Epithelial cell of prostate (primary cell): ENCODE results near the gene DNAH1.

ENCODE experiments used
- DNase-seq: peaks from one replicate; pipeline ENCODE4 v3.0.0-alpha.2; 2011; ENCODE audit warnings: low read depth, low spot score
- H3K27ac ChIP-seq: fragments of 450-650 bp; 2 replicates; pipeline ENCODE4 v1.5.1; 2017; ENCODE audit warnings: mild to moderate bottlenecking

DNAH1 gene

DNA sequence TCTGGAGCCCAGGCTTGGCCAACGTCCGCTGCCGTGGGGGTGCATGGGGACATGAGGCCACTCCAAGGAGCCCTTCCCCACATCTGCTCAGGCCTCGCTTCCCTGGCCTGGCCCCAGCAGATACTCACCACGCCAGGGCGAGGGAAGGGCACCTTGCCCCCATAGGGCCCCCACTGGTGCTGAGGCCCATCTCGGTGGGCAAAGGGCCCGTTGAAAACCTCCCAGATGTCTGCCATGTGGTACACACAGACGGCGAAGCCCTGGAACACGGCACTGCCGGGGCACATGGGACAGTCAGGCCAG, 124.1 kb downstream of the DNAH1 start:
- DNase-seq: no peak
- no peak overlapping the region for H3K27ac ChIP-seq

DNA sequence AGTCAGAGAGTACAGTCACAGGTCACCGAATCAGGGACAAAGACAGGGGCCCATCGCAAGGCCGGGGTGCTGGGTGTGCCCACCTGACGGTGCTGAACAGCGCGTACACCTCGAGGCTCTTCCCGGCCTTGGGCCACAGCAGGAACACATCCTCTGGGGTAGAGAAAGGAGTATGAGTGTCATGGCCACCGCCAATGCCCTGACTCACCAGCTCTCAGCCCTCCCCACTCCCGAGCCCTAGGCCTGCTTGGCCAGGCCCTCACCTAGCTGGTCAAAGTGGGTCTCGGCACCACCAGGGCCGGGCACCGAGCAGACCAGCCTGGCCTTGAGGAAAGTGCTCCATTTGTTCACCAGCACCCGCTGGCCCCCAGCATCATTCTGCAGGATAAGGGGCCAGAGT, 124.6 kb downstream of the DNAH1 start:
- no peak overlapping the region for H3K27ac ChIP-seq
- DNase-seq: no peak

DNA sequence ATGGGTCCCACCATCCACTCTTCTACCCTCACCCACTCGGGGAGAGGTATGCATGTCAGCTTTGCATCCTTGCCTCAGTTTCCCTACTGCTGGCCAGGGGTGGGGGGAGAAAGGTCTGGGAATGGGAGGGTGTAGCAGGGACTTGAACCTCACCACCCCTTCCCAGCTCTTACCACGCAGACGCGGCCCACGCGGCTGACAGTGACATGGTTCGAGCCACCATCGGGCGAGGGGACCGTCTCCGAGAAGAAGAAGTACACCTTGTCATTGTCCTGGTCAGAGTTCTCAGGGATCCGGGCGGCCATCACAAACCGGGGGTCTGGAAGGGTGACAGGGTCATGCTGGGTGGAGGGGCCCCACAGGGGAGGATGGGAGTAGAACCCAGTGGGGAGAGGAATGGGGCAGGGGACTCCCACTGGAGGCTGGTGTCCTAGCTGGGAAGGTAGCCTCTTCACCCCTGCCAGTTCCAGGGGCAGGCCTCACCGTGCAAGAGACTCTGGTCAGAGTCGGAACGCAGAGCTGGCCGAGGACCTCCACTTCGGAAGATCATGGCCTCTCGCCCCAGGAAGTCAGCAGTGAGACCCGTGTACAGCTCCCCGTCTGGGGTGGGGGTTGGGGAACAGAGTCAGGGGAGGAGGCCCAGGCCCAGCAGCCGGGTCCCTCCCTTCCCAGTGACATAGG, 125.1 kb downstream of the DNAH1 start:
- no peak overlapping the region for H3K27ac ChIP-seq
- no peak for DNase-seq

DNA sequence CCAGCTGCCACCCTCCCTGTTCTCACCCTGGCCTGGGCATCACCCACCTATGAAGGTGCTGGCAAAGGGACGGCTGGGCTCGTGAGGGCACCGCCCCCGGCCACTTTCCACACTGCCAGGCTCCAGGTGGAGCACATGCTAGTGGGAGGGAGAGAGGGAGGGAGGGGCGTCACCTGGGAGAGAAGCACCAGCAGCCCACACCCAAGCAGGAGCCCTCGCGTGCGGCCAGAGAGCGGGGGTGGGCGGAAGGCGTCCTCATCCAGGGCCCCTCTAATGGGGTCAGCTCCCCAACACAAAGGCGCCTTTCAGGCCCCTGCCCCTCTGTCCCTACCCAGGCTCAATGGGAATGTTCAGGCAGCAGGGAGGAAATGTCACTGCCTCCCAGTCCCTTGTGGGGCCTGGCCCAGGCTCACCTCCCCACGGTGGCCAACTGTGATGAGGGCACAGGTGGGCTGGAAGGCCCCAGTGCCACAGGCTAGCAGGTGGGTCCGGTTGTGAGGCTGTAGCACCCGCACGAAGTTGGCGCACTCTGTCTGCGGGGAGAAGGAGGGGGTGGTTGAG, 125.7 kb downstream of the DNAH1 start:
- H3K27ac ChIP-seq: no peak overlapping the region
- no peak for DNase-seq

DNA sequence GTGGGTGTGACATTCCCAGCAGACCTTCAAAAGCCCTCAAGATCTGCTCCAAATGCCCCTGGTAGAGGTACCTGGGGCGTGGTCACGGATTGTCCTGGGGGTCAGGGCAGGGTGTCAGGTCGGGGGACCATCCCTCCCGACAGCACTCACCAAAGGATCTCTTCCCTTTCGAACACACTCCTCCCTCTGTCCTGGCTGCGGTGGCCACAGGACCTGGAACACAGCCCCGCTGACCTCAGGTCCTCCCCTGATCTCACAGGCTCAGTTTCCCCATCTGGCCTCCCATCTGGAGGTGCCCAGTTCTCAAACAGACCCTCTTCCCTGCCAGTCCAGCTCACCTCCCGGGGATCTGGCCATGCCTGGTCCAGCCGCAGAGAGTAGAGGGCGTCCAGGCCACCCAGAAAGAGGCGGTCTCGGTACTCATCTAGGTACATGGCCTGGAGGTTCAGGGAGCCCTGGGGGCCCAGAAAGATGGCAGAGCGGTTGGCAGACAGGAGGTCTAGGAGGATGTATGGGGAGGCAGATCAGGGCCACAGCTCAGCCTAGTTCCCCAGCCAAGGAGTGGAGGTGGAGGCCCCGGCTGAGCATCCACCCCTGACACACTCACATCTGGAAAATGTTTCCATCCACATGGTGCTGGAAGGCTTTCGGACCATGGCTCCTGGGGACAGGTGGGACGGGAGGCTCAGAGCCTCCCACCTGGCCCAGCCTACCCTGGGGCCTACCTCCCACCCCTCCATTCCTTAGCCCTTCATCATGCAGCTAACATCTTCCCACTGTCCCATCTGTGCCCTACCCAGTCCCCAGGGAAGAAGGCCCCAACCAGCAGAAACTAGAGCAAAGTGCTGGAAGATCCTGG, 126.5 kb downstream of the DNAH1 start:
- no peak overlapping the region for H3K27ac ChIP-seq
- DNase-seq: no peak

DNA sequence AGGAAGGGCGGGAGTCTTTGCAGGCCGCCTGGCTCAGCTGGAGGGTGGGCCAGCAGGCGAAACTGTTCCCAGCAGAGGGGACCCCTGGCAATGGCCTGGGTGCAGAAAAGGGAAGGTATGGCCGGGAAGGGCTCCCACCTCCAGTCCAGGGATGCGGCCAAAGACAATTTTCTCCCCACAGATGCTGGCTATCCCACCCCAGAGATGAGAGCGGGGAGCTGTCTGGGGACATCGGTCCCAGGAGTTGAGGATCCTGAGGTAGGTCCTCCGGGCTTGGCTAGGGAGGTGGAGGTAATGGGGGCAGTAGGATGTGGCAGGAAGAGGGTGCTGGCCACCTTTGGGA, 127.1 kb downstream of the DNAH1 start:
- no peak overlapping the region for H3K27ac ChIP-seq
- no peak for DNase-seq

DNA sequence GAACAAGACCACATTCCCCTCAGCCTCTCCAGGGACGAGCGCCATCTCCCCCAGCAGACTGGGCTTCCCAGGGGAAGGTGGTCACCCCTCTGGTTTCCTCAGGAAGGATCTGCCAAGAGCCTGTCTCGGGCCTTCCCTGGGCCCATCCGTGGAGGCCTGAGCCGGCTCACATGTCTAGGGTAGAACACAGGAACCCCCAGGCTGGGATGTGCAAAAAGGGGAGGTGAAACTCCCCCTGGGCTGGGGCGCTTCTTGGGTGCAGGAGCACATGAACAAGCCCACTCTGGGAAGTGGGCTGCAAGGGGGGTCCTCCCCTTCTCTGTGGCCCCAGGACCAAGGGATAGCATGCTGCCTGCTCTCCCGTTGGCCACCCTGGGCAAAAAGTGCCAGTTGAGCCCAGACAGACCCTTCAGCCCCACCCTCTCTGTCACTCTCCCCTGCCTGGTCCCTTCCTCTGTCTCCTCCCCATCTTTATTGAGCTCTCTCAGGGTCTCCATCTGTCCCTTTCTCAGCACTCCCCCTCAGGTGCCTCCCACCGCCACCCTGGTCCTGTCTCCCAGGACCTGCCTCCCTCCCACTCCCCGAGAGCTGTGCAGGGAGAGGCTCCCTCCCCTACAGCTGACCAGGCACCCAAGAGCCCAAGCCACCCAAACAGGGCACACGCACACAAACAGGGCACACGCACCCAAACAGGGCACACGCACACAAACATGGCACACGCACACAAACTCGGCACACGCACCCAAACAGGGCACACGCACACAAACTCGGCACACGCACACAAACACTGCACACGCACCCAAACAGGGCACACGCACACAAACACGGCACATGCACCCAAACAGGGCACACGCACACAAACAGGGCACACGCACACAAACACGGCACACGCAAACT, 127.9 kb downstream of the DNAH1 start:
- no peak for DNase-seq
- H3K27ac ChIP-seq: no peak overlapping the region

DNA sequence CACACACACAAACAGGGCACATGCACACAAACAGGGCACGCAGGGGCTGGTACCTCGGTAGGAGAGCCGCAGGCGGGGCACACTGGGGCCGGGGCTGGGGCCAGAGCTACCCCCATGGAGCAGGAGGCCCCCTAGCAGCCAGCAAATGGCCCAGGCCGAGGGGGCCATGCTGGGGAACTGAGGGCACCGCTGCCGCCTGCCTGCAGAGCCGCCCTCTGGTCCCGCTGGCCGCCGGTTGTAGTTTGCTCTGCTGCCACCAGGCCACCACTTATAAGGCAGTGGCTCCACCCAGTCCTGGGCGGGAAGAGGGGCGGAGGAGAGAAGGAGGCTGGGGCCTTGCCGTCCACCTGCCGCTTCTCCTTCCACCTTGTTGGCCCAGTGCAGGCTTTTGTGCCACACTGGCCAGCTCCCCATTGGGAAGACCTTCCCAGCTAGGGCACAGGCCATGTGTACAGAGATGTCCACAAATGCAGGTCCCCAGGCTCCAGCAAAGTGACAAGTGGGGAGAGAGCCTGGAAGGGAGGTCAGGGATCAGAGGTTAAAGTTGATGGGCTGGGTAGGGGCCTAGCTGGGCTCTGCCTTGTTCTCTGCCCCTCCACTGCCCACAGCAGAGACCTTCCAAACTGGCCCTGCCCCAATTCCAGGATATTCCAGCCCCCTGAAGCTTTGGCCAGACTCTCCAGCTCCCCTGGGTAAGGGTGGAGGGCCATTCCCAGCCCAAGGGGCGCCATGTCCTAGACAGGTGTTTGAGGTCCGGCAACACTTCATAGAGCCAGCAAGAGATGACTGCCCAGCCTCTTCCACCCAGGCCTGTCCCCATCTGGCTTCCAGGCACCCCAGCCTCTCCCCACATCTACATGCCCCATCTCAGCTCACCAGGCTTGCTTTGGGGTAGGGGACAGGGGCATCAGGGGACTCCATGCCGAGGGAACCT, 129.0 kb downstream of the DNAH1 start, which contains the start of gene SEMA3G:
Gene SEMA3G (minus strand): TSS at position 244 of the 934 bp plus-strand sequence. CDS start 76 bp downstream, at position 168.
- no peak within 1 kb of the TSS for H3K27ac ChIP-seq
- no peak for DNase-seq

DNA sequence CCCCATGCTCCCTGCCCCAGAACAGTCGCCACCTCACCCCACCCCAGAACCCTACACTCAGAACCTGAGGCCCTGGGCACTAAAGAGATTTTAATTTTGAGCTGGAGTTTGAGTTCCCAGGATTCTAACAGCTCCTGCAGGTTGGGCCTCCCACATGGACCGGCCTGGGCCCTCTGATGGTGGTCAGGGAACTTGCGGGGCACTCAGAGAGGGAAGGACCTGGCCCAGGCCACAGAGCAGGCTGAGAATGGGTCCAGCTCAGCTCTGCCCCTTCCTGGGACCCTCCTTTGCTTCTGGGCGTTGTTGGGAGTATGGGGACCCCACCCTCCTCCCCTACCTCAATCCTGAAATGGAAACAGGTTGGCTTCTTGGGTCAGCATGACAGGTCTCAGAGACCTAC, 129.9 kb downstream of the DNAH1 start:
- H3K27ac ChIP-seq: no peak overlapping the region
- no peak for DNase-seq

DNA sequence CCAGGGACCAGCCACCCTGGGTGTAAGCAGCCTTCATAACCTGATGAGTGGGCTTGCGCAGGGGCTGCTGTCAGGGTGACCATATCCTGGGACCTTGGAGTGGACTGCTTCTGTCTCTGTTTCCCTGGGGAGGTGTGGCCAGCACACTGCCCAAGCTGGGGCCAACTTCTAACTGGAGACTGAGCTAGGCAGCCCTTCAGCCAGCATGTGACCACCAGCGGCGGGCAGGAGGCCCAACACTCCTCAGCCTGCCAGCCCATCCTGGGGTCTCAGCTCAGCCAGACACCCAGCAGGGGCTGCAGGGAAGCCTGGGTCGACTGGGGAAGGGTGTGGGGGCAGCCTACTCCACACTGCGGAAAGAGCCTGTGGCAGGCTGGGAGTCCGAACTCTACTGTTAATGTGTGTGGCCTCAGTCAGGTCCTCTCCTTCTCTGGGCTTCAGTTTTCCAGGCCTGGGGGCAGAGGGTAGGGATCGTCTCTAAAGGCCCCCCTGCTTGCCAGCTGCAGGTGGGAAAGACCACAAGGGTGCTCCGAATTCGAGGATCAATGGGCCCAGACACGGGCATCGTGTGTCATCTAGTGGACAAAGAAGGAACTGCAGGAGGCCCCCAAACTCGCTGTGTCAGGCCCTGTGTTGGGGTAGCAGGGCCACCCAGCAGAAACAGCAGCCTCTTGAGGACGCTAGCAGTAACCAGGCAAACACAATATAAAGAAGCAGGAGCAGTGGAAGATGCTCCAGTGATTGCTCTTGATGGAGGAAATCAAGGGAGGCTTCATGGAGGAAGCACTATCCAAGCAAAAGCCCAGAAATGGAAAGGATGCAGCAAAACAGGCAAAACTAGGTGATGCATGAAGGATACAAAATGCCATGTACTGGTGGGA, 130.8 kb downstream of the DNAH1 start:
- no peak for DNase-seq

DNA sequence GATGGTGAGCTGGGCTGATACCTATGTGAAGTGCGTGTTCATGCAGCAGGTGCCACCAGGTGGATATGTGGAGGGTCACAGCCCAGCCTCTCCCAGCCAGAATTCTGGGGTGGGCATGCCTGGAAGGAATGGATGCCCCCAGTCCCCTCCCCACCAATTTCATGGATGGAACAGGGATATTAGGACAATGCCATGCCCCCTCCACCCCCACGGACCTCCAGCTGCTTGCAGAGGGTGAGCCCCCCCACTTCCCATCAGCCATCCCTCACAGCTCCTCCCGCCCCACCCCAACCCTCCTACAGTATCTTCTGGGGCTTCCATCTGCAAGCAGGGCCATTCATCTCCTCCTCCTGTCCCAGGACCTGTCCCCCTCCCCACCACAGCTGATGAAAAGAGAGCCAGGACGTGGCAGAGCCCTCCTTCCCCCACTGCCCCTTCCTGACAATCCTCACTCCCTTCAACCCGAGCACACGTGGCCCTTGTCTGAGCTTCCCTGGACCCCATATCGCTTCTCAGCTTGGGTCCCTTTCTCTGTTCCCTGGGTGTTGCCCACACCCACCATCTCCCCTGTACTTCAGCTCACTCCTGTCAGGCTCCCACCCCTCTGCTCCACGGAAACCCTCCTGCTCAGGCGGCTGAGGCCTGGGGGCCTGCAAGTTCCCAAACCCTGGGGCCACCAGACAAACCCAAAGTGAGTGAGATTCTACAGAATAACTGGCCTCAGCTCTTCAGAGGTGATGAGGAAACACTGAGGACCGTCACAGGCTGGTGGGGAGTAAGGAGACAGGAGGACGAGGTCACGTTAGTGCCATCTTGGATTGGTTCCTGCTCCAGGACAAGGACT, 131.6 kb downstream of the DNAH1 start:
- DNase-seq: no peak

More for the DNA sequence above, 130.8 kb downstream of the DNAH1 start:
- no peak overlapping the region for H3K27ac ChIP-seq

More for the DNA sequence above, 131.6 kb downstream of the DNAH1 start:
- no peak overlapping the region for H3K27ac ChIP-seq
